ENCODE results near the gene SEC24A.
"Not testable (repeated sequence)": the region's sequence is repeated elsewhere in the genome, so short reads cannot be mapped to it uniquely, and the experiment has no call there.

SEC24A gene

GRCh38 chr5:134648425-134649162 is at the start of gene SEC24A:
SEC24A (plus strand) TSS chr5:134648785; CDS start chr5:134649077, 292 bp downstream.
- DNase-seq (ENCODE audit: low read depth in 2 of 2): peak; percentile 56 to 57

DNA sequence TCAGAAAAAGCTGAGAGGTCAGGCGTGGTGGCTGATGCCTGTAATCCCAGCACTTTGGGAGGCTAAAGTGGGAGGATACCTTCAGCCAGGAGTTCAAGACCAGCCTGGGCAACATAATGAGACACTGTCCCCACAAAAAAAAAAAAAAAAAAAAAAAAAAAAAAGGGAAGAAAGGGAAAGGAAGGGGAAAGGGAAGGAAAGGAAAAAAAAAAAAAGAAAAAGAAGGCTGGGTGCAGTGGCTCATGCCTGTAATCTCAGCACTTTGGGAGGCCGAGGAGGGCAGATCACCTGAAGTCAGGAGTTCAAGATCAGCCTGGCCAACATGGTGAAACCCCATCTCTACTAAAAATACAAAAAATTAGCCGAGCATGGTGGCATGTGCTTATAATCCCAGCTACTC is 48.8 kb upstream of the SEC24A start:
- not testable (repeated sequence) for DNase-seq (ENCODE audit: low read depth in 2 of 2)

DNA sequence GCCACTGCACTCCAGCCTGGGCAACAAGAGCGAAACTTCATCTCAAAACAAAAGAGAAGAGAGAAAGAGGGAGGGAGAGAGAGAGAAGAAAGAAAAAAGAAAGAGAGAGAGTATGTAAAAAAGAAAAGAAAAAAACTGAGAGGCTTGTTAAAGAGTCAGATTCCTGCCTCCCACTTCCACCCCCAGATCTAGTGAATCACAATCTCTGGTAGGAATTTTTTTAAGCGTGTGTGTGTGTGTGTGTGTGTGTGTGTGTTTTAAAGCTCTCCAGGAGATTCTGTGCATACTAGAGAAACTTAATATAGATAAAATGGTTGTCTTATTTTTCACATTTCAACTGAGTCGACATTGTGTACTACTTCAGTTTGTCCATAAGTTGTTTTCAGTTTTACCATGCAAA is 48.0 kb upstream of the SEC24A start:
- peak; percentile 36 to 56 for DNase-seq (ENCODE audit: low read depth in 2 of 2)

DNA sequence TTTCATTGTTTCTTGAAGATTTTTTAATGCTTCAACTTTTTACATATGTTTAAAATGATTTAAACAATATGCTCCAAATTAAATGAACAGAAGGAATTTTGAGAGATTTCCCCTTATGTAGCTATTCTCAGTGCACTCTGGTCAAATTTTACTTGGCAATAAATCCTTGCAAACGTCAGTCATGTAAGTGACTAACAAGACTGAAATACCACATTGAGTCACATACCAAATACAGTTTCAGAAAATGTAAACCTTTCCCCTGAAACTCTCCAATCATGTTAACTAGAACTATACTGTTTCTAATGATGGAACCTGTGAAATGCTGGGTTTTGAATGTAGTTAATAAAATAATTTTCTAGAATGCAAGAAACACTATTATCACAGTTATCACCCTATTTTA is 45.5 kb upstream of the SEC24A start:
- peak in 1 of 2 experiments; percentile 30 for DNase-seq (ENCODE audit: low read depth in 2 of 2)

DNA sequence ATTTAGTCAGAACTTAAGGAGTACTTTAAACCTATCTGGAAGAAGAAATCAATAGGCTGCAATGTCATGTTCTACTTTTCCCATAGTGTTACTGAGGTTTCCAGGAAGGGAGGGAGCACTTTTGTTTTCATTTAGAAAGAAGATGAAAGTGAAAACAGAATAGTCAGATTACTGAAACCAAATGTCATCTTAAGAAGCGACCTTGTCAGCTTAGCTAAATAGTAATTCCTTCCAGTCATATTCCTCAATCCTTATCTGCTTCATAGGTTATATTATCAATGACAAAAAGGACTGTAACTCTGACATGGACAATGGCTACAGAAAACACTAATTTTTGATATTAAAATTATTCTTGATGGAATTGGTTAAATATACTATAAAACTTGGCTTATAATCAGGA is 43.7 kb upstream of the SEC24A start:
- no peak for DNase-seq (ENCODE audit: low read depth in 2 of 2)

DNA sequence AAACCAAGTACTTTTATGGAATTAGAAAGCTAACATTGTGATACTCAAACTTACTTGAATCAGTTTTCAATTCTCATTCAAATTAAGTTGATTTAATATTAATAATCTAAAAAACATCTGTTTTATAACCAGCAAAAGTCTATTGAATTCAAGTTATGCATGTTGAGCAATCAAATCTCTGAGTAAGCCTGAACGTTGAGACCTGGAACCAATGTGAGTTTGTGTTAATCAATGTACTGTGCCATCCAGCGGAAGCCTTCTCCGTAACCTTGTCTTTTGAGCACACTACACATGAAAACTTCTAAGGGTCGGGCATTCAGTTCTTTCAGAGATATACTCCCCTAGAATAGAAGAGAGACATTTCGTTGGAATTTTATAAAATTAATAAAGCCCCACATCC is 41.9 kb upstream of the SEC24A start:
- no peak for DNase-seq (ENCODE audit: low read depth in 2 of 2)

GRCh38 chr5:134608555-134608954 is 40.0 kb upstream of the SEC24A start:
- no peak for DNase-seq (ENCODE audit: low read depth in 2 of 2)

DNA sequence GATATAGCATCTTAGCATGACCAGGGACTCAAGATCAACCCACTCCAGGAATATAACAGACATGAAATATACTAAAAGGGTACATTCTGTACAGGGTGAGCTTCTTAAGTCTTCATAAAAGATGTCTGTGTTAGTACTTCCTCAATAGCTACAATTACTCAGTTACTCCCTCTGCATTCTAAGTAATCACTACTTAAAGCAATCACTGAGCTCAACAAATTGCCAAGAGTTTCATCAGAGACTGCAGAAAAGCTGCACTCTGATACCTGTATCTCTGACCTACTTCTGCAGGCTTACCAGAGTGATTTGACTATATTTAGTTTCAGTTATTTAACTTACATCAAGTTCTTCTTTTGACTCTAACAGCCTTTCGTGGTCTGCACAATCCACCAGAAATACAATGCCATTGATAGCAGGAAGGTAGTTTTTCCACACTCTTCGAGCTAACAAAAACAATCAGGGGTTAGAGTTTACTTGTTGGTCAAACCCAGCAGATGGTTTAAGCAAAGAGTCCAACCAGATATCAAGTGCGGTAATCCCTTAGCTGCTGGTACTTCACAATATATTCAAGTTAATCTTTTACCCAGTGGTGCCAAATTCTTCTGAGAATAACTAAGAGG is 39.2 kb upstream of the SEC24A start:
- no peak for DNase-seq (ENCODE audit: low read depth in 2 of 2)

DNA sequence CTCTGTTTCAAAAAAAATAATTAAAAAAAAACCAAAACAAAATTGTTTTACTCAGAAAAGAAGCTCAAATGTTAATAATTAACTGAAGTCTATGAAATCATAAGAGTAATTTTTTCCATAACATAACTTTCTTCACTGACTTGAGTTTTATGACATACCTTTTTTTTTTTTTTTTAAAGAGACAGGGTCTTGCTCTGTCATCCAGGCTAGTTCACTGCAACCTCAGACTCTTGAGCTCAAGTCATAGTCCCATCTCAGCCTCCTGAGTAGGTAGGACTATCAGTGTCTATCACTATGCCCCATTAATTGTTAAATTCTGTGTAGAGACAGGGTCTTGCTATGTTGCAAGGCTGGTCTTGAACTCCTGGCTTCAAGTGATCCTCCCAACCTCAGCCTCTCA is 37.9 kb upstream of the SEC24A start:
- DNase-seq (ENCODE audit: low read depth in 2 of 2): no peak

DNA sequence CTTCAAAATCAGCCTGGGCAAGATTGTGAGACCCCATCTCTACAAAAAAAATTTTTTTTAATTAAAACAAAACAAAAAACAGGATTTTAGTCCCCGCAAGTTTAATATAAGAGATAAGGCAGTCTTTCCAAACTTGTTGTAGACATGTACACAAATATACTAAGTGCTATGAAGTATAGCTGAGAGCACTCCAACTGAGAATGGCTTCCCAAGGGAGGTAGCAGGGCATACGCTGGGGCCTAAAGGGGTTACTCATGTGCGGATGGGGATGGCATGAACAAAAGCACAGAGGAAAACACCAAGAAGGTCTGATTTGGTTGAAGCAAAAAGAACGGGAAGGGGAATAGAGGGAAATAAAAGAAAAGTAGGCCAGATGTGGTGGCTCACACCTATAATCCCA is 37.1 kb upstream of the SEC24A start:
- no peak for DNase-seq (ENCODE audit: low read depth in 2 of 2)

DNA sequence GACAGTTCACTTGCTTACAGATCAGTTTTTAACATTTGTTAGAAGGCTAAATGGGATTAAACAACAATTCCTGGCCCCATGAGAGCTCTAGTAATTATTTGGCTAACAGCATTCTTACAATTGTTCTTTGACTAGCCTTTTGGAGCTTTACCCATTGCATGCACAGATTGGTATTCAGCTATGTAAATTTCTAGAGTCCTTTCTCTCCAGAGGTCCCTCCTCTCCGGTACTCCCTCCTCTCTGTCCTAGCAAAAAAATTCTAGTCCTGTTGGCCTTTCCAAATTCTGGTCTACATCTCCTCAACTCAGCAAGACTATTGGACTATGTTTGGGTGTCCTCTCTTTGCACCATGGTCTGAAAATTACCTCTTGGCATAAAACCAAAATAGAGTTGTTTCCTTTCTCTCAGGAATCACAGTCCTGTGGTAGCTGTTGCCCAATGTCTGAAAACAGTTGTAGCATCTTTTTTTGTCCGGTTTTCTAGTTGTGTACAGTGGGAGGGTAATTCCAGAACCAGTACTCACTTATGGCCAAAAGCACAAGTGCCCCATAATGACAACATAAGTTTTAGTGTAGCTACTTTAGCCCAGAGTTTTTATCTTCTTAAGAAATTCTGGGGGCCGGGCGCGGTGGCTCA is 34.0 kb upstream of the SEC24A start:
- no peak for DNase-seq (ENCODE audit: low read depth in 2 of 2)

GRCh38 chr5:134620634-134621033 is 28.0 kb upstream of the SEC24A start:
- no peak for DNase-seq (ENCODE audit: low read depth in 2 of 2)

GRCh38 chr5:134625559-134625958 is 23.0 kb upstream of the SEC24A start:
- DNase-seq (ENCODE audit: low read depth in 2 of 2): no peak

GRCh38 chr5:134626369-134627014 is 22.1 kb upstream of the SEC24A start:
- DNase-seq (ENCODE audit: low read depth in 2 of 2): no peak

GRCh38 chr5:134634227-134634626 is 14.4 kb upstream of the SEC24A start:
- no peak for DNase-seq (ENCODE audit: low read depth in 2 of 2)

DNA sequence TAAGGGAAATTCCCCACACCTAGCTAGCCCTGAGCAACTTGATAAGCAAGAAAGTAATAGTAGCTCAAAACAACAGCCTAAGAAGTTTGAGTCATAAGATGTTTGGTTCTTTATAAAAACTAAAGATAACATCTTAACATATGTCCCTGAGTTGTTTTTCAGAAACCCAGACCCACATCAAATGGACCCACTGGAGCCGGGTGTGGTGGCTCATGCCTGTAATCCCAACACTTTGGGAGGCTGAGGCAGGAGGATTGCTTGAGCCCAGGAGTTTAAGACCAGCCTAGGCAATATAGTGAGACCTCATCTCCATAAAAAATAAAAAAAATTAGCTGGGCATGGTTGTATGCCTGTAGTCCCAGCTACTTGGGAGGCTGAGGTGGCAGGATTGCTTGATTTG is 13.2 kb upstream of the SEC24A start:
- not testable (repeated sequence) for DNase-seq (ENCODE audit: low read depth in 2 of 2)

GRCh38 chr5:134637116-134637721 is 11.4 kb upstream of the SEC24A start:
- no peak for DNase-seq (ENCODE audit: low read depth in 2 of 2)

GRCh38 chr5:134638760-134639201 is 9.8 kb upstream of the SEC24A start:
- no peak for DNase-seq (ENCODE audit: low read depth in 2 of 2)

- DNase-seq (ENCODE audit: low read depth in 2 of 2): peak; percentile 12 to 20
Measured at GRCh38 chr5:134642931-134643530, 5.6 kb upstream of the SEC24A start.

- peak; percentile 13 to 21 for DNase-seq (ENCODE audit: low read depth in 2 of 2)
Measured at GRCh38 chr5:134647750-134648424, 698 bp upstream of the SEC24A start.
